Activated naive CD4-positive, alpha-beta T cell treated with Interleukin-2 at 50 U/mL for 16 hours (primary cell): ENCODE results near the gene CMAS.
A peak's percentile ranks its signal among the peaks of the same experiment; 100 is the strongest.
"Not testable (repeated sequence)": the region's sequence is repeated elsewhere in the genome, so short reads cannot be mapped to it uniquely, and the experiment has no call there.

Experiments
- DNase-seq: peaks from one replicate; pipeline ENCODE4 v3.0.0-alpha.2; 2020

The CMAS gene

GRCh38 chr12:22048351-22049041, 2.5 kb downstream of the CMAS start:
- no peak for DNase-seq

- no peak for DNase-seq
Measured at GRCh38 chr12:22050078-22050477, 4.1 kb downstream of the CMAS start.

GRCh38 chr12:22051114-22051698, 5.2 kb downstream of the CMAS start:
- DNase-seq: no peak

DNA sequence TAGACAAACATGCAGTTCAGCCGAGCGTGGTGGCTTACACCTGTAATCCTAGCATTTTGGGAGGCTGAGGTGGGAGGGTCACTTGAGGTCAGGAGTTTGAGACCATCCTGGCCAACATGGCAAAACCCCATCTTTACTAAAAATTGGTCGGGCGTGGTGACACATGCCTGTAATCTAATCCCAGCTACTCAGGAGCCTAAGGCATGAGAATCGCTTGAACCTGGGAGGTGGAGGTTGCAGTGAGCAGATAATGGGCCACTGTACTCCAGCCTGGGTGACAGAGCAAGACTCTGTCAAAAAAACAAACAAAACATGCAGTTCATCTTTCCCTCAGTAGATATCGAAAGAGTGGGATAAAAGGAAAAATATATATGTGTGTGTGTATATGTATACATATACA, 7.0 kb downstream of the CMAS start:
- not testable (repeated sequence) for DNase-seq

DNA sequence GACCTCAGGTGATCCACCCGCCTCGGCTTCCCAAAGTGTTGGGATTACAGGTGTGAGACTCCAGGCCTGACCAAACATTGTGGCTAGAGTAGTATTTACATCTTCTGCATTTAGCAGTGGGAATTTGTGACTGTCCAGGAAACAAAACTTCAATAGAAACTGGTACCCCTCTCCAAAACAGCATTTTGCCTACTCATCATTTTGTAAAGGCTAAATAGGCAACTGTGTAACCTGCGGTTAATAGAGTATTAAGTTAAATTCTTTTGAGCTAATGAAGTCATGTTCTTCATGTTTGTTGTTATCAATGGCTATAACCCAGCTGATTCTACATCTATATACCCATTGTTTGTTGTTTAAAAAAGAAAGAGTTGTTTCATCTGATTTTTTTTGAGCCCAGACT, 8.1 kb downstream of the CMAS start:
- DNase-seq: no peak

- no peak for DNase-seq
Measured at GRCh38 chr12:22056607-22057006, 10.6 kb downstream of the CMAS start.

DNA sequence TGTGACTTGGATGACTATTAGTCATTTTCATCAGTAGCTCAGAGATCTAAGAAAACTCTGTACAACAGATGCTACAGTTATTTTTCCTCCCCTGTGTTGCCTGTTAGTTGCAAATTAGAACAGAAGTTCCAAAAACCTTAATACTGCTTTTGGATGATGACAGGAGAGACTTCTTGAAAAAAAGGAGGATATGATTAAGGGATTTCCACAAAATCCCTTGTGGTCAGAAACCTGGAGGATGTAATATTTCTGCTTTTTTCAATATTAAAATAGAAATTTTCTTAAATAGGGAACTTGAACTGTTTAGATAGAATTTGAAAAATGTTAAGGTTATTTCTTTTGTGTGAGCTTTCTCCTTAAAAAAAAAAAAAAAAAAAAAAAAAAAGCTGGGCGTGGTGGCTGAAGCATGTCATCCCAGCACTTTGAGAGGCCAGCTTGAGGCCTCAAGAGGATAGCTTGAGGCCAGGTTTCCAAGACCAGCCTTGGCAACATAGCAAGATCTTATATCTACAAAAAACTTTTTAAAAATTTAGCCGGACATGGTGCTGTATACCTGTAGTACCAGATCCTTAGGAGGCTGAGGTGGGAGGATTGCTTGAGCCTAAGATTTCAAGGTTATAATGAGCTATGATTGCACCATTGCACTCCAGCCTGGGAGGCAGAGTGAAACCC, 14.1 kb downstream of the CMAS start:
- no peak for DNase-seq

DNA sequence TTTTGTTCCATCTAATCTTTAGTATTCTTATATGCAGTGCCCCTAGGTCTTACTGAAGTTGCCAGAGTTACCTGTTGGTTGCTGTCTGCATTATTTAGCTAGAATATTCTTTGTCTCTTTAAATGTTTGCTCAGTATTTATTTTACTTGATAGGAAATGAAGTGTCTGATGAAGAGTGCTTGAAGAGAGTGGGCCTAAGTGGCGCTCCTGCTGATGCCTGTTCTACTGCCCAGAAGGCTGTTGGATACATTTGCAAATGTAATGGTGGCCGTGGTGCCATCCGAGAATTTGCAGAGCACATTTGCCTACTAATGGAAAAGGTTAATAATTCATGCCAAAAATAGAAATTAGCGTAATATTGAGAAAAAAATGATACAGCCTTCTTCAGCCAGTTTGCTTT, 18.9 kb downstream of the CMAS start:
- DNase-seq: no peak

- DNase-seq: no peak
Measured at GRCh38 chr12:22066310-22066709, 20.3 kb downstream of the CMAS start.

DNA sequence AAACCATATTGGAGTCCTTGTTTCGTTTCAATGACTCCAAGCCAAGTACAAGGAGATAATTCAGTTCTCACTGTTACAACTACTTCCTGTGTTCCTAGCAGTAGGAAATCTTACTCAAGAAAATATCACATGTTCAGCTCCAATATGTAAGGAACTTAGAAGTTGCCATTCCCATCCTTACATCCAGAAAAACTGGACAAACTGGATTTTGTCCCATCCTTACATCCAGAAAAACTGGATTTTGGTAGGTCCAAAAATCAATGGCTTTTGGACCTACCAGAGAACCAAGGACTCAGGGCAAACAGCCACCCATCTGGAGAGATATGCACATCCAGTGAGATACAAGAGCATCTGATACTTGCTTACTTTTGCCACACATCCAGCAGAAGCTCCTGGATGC, 23.8 kb downstream of the CMAS start:
- DNase-seq: no peak

DNA sequence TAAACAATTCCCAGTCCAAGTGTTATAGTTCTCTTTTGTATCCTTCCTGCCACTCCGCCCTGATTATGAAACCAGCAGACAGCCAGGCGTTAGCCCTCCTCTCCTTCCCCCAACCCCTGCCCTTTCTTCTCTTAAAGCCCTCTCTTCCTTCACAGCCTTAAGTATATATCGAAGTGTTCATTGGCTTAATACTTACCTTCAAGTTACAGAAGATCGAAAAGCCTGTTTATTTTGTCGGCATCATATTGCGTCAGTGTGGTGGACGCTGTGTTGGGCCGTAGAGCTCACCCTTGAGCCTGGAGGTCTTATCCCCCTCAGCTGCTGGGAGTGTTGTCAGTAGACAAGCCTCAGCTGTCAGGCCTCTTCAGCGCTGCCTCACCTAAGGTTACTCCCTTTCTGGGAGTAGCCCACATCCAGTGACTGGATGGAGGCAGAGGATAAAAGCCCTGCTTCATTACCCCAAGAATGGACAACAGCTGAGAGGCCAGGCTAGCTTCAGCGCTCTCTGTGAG, 36.2 kb downstream of the CMAS start:
- DNase-seq: no peak

DNA sequence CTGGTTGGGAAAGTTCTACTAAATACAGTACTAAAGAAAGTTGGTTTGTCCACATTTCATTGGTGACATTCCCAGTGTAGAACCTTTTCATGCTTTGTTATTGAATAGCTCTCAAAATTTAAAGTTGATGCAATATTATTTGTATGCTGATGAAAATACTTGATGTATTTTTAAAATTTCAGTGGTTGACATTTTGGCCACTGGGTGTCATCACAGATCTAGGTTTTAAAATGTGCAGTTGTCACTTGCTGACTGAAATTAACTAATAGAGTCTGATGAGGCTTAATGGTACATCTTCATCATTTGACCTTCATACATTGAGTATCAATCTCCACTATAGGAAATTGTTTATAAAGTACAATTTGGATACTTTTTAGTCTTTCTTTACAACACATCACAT, 37.1 kb downstream of the CMAS start:
- DNase-seq: peak; percentile 15

GRCh38 chr12:22084852-22085251, 38.8 kb downstream of the CMAS start:
- DNase-seq: no peak

DNA sequence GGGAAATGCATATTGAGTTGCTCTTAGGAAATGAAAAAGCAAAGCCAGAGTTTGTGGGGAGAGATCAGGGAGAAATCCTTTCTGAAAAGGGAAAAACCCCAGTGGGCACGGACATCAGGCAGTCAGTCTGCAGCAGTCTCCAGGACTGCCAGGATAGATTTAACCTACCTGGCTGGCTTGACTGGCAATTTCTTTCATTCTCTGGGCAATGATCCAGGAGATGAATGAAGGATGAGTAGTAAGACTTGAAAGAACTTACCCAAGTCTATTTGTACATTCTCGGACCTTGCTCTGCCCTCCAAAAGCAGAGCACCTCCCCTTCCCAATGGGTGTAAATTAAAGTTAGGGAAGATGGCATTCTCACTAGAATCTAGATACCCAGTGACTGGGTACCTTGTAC, 42.9 kb downstream of the CMAS start:
- no peak for DNase-seq

DNA sequence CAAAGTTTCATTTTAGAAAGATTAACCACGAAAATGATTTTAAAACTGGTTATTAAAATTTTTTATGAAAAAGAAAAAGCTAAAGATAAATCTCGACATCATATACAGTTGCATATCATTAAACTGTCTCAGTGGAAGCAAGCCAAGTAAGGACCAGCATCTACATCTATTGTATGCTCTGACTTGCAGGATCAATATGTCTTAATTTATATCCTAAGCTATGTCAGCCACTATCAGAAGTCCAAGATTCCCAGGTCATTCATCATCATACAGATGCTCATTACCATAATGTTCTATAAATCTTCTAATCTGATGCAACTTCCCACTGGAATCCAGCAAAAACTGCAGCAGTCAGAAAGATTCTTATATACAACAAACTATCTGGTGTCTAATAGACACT, 43.5 kb downstream of the CMAS start:
- DNase-seq: no peak

DNA sequence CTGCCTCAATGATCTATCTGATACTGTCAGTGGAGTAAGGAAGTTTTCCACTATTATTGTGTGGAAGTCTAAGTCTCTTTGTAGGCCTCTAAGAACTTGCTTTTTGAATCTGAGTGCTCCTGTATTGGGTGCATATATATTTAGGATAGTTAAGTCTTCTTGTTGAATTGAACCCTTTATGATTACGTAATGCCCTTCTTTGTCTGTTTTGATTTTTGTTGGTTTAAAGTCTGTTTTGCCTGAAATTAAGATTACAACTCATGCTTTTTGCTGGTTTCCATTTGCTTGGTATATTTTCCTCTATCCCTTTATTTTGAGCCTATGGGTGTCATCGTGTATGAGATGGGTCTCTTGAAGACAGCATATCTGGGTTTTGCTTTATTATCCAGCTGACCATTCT, 53.0 kb downstream of the CMAS start:
- DNase-seq: not testable (repeated sequence)

DNA sequence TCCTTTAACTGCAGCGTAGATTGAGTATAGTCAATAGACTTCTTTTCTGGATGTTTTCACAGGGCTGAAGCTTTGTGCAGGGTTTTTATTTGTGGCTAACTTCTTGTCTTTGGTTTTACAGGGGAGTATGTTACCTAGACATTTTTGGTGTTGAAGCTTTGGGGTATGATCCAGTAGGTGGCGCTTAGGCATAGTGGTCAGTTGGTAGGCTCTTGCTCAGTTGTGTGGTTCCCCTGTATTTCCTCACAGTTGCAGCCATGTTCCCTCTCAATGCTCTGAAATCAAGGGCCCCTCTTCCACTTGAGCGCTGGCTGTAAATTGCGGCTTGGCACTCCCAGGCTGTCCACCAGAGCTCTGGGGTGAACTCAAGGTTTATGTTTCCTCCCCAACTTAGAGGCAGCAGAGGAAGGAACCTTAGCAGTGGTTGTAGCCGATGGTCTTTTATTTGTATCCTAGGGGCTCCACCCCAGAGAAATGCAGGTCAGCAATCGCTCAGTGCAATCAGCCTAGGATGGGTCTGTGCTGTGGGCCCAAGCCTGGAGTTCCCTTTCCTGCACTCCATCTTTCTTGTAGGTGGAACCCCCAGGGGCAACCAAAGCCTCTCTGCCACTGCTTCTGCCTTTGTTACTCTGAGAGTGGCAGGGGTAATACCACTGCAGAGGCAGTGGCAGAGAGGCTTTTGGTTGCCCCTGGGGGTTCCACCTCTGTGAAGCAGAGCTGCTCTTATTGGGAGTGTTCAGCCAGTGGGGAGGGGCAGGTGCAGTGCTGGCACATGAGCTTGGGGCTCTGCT, 55.1 kb downstream of the CMAS start:
- peak; percentile 35 for DNase-seq

GRCh38 chr12:22101749-22102243, 55.8 kb downstream of the CMAS start:
- peak; percentile 13 for DNase-seq

- no peak for DNase-seq
Measured at GRCh38 chr12:22103418-22103817, 57.4 kb downstream of the CMAS start.

DNA sequence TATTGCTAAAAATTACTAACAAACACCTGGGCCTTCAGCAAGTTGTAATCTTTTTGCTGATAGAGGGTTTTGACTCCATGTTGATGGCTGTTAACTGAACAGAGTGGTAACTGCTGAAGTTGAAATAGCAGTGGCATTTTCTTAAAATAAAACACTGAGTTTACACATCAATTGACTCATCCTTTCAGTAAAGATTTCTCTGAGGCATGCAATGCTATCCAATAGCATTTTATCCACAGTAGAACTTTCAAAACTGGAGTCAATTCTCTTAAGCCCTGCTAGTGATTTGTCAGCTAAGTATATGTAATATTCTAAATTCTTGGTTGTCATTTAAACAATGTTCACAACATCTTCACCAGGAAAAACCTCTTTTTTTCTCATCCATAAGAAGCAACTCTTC, 59.5 kb downstream of the CMAS start:
- DNase-seq: no peak

- no peak for DNase-seq
Measured at GRCh38 chr12:22110176-22110575, 64.2 kb downstream of the CMAS start.
